H9 (cell line): Measurements from ENCODE around the gene ZNF446. TPM values are rescaled to one million over a fixed set of nuclear protein-coding genes. Genes with fewer than 3 reads are reported as not detected.
A peak's percentile ranks its signal among the peaks of the same experiment; 100 is the strongest.

Experiments used
- DNase-seq: peaks from one replicate; pipeline ENCODE4 v3.0.0-alpha.2; 2017
- H2AFZ ChIP-seq: one replicate; pipeline ENCODE4 v1.6.1; 2013; ENCODE audit warnings: mild to moderate bottlenecking, low read length, control low read depth, moderate library complexity
- H2AK5ac ChIP-seq: 2 replicates; pipeline ENCODE4 v1.6.1; 2013; ENCODE audit warnings: low read length, control low read depth, mixed read lengths; ENCODE audit not compliant: insufficient read length
- H2BK120ac ChIP-seq: one replicate; pipeline ENCODE4 v1.6.1; 2013; ENCODE audit warnings: low read depth, mild to moderate bottlenecking, low read length, control low read depth, inconsistent platforms; ENCODE audit not compliant: poor library complexity, severe bottlenecking
- H2BK12ac ChIP-seq: 2 replicates; pipeline ENCODE4 v1.6.1; 2013; ENCODE audit warnings: low read length, control low read depth, mixed read lengths, low read depth; ENCODE audit not compliant: insufficient read length
- H2BK15ac ChIP-seq: 2 replicates; pipeline ENCODE4 v1.6.1; 2013; ENCODE audit warnings: low read depth, low read length, control low read depth
- H2BK20ac ChIP-seq: one replicate; pipeline ENCODE4 v1.6.1; 2013; ENCODE audit warnings: low read depth, mild to moderate bottlenecking, low read length, control low read depth, inconsistent platforms; ENCODE audit not compliant: poor library complexity, severe bottlenecking
- H2BK5ac ChIP-seq: 2 replicates; pipeline ENCODE4 v1.6.1; 2013; ENCODE audit warnings: low read length, control low read depth, mixed read lengths; ENCODE audit not compliant: insufficient read length
- H3K14ac ChIP-seq: 2 replicates; pipeline ENCODE4 v1.6.1; 2013; ENCODE audit warnings: low read length, control low read depth; ENCODE audit not compliant: insufficient read depth
- H3K18ac ChIP-seq: 2 replicates; pipeline ENCODE4 v1.6.1; 2013; ENCODE audit warnings: low read depth, mild to moderate bottlenecking, mixed read lengths, low read length, control low read depth; ENCODE audit not compliant: insufficient read length
- H3K23ac ChIP-seq: 2 replicates; pipeline ENCODE4 v1.6.1; 2013; ENCODE audit warnings: low read length, control low read depth, mixed read lengths, low read depth; ENCODE audit not compliant: insufficient read length
- H3K23me2 ChIP-seq: 2 replicates; pipeline ENCODE4 v1.6.1; 2013; ENCODE audit warnings: low read depth, mild to moderate bottlenecking, mixed read lengths, low read length, control low read depth; ENCODE audit not compliant: insufficient read length, poor library complexity, severe bottlenecking
- H3K27ac ChIP-seq: 2 replicates; pipeline ENCODE4 v1.5.1; 2013; ENCODE audit warnings: low read length, control low read depth, mixed read lengths, low read depth; ENCODE audit not compliant: insufficient read length
- H3K27me3 ChIP-seq: 2 replicates; pipeline ENCODE4 v1.6.1; 2013; ENCODE audit warnings: low read length, control low read depth, inconsistent platforms; ENCODE audit not compliant: insufficient read depth
- H3K4ac ChIP-seq: 2 replicates; pipeline ENCODE4 v1.6.1; 2013; ENCODE audit warnings: low read depth, mild to moderate bottlenecking, control low read depth, inconsistent platforms, low read length, moderate library complexity
- H3K4me1 ChIP-seq: 2 replicates; pipeline ENCODE4 v1.6.1; 2013; ENCODE audit warnings: low read length, control low read depth, inconsistent platforms; ENCODE audit not compliant: insufficient read depth
- H3K4me2 ChIP-seq: 2 replicates; pipeline ENCODE4 v1.6.1; 2013; ENCODE audit warnings: low read length, control low read depth, mixed read lengths; ENCODE audit not compliant: insufficient read length, insufficient read depth
- H3K56ac ChIP-seq: 2 replicates; pipeline ENCODE4 v1.6.1; 2013; ENCODE audit warnings: low read depth, mild to moderate bottlenecking, mixed read lengths, low read length, control low read depth; ENCODE audit not compliant: insufficient read length
- H3K79me1 ChIP-seq: 2 replicates; pipeline ENCODE4 v1.6.1; 2013; ENCODE audit warnings: low read depth, mild to moderate bottlenecking, moderate library complexity, low read length, control low read depth, inconsistent platforms; ENCODE audit not compliant: insufficient read depth, poor library complexity, severe bottlenecking
- H3K79me2 ChIP-seq: 2 replicates; pipeline ENCODE4 v1.6.1; 2013; ENCODE audit warnings: low read length, control low read depth, inconsistent platforms; ENCODE audit not compliant: insufficient read depth
- H3K9ac ChIP-seq: 2 replicates; pipeline ENCODE4 v1.6.1; 2013; ENCODE audit warnings: low read length, control low read depth, mixed read lengths; ENCODE audit not compliant: insufficient read length; ENCODE audit errors: extremely low read depth
- H3K9me3 ChIP-seq: one replicate; pipeline ENCODE4 v1.6.1; 2013; ENCODE audit warnings: low read depth, low read length, inconsistent platforms; ENCODE audit not compliant: control insufficient read depth
- H3T11ph ChIP-seq: one replicate; pipeline ENCODE4 v1.6.1; 2013; ENCODE audit warnings: mild to moderate bottlenecking, low read length, control low read depth, inconsistent platforms
- H4K20me1 ChIP-seq: one replicate; pipeline ENCODE4 v1.6.1; 2013; ENCODE audit not compliant: control insufficient read depth, insufficient read length, insufficient read depth
- H4K5ac ChIP-seq: 2 replicates; pipeline ENCODE4 v1.6.1; 2013; ENCODE audit warnings: low read depth, mild to moderate bottlenecking, mixed read lengths, low read length, control low read depth; ENCODE audit not compliant: insufficient read length
- H4K8ac ChIP-seq: replicated peaks from 2 replicates; pipeline ENCODE4 v1.6.1; 2013; ENCODE audit warnings: low read length, control low read depth, mixed read lengths, low read depth; ENCODE audit not compliant: insufficient read length
- H4K91ac ChIP-seq: 2 replicates; pipeline ENCODE4 v1.6.1; 2013; ENCODE audit warnings: low read depth, mild to moderate bottlenecking, moderate library complexity, mixed read lengths, low read length, control low read depth; ENCODE audit not compliant: insufficient read length
- H3K27ac Mint-ChIP-seq, 3 experiments: 2 replicates in 2 of 3; 3 replicates in 1 of 3; pipeline ENCODE4 v1.8.0; 2020 to 2021; ENCODE audit warnings: mixed read lengths in 3 of 3, mild to moderate bottlenecking in 1 of 3, moderate library complexity in 1 of 3
- H3K27me3 Mint-ChIP-seq: 2 replicates; pipeline ENCODE4 v1.8.0; 2021; ENCODE audit warnings: low read depth, mild to moderate bottlenecking, moderate library complexity, mixed read lengths
- H3K36me3 Mint-ChIP-seq, 3 experiments: 2 replicates in 2 of 3; 3 replicates in 1 of 3; pipeline ENCODE4 v1.8.0; 2020 to 2021; ENCODE audit warnings: low read depth in 3 of 3, mixed read lengths in 3 of 3; ENCODE audit not compliant: insufficient read depth in 1 of 3
- H3K4me1 Mint-ChIP-seq, 2 experiments: 2 replicates each; pipeline ENCODE4 v1.8.0; 2020; ENCODE audit warnings: mixed read lengths in 2 of 2
- H3K4me3 Mint-ChIP-seq, 2 experiments: 2 replicates in 1 of 2; 3 replicates in 1 of 2; pipeline ENCODE4 v1.8.0; 2020 to 2021; ENCODE audit warnings: mild to moderate bottlenecking in 2 of 2, mixed read lengths in 2 of 2, moderate library complexity in 1 of 2
- H3K9me3 Mint-ChIP-seq, 2 experiments: 2 replicates in 1 of 2; 3 replicates in 1 of 2; pipeline ENCODE4 v1.8.0; 2020; ENCODE audit warnings: mild to moderate bottlenecking in 2 of 2, mixed read lengths in 2 of 2, moderate library complexity in 1 of 2
- WGBS: extraction: QIAGEN DNeasy Blood & Tissue Kit; methylation state at CpG from one replicate; pipeline ENCODE4 v1.1.7; 2013; ENCODE audit warnings: missing lambda C conversion rate, low lambda C conversion rate, mixed read lengths; ENCODE audit not compliant: insufficient read length; ENCODE audit errors: extremely low coverage; 5-methylcytosine and 5-hydroxymethylcytosine counted together
- total RNA-seq: library from RNA; stranded (reverse); gene quantifications from 2 replicates; pipeline ENCODE4 v1.2.1, GENCODE V29; 2021
- TF ChIP-seq, protein P1 (sequence below): fragments of 200-600 bp; sonication (generic); conservative IDR thresholded peaks from 3 replicates; pipeline ENCODE4 v1.8.0; 2021; ENCODE audit warnings: antibody characterized with exemption, mild to moderate bottlenecking

ZNF446 gene
- total RNA-seq, 1 experiment from 2014 or later: 7.6 TPM

DNA sequence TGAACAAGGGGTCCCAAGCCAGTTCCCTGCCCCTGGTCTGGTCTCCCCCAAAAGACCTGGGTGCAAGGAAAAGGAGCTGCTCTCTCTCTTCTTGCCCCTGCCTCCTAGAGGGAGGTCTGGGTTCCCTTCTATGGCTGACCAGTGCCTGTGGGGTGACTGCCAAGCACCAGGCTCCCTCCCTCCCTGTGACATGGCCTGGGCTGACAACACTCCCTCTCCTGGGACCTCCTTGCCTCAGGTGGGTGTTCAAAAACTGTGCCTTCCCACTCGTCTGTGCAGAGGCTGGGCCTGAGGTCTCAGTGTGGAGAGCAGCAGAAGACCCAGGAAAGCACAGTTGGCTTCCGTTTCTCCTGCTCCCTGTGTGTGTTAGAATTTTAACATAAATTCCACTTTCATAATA, 4.7 kb downstream of the ZNF446 start:
- H2BK20ac ChIP-seq: no peak overlapping the region

More for the DNA sequence above, 4.7 kb downstream of the ZNF446 start:
- TF ChIP-seq, protein P1, sequence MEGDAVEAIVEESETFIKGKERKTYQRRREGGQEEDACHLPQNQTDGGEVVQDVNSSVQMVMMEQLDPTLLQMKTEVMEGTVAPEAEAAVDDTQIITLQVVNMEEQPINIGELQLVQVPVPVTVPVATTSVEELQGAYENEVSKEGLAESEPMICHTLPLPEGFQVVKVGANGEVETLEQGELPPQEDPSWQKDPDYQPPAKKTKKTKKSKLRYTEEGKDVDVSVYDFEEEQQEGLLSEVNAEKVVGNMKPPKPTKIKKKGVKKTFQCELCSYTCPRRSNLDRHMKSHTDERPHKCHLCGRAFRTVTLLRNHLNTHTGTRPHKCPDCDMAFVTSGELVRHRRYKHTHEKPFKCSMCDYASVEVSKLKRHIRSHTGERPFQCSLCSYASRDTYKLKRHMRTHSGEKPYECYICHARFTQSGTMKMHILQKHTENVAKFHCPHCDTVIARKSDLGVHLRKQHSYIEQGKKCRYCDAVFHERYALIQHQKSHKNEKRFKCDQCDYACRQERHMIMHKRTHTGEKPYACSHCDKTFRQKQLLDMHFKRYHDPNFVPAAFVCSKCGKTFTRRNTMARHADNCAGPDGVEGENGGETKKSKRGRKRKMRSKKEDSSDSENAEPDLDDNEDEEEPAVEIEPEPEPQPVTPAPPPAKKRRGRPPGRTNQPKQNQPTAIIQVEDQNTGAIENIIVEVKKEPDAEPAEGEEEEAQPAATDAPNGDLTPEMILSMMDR: no peak
- Histone ChIP-seq H2AK5ac (no peak overlapping the region), H3K4ac (no peak overlapping the region), H3K79me2 (no peaks in the 10 kb centered on the region), H2BK5ac (no peak overlapping the region), H3K23ac (no peak overlapping the region), H3K4me1 (no peaks in the 10 kb centered on the region), H2BK120ac (no peak overlapping the region), H3K27me3 (no peaks in the 10 kb centered on the region), H3K18ac (no peak overlapping the region), H2BK12ac (no peak overlapping the region), H3K9me3 (no peaks in the 10 kb centered on the region), H2AFZ (no peak overlapping the region), H3K79me1 (no peaks in the 10 kb centered on the region), H3K27ac (no peak overlapping the region), H3K9ac (no peak overlapping the region), H4K8ac (no peak overlapping the region), H4K91ac (no peak overlapping the region), H3K4me2 (no peak overlapping the region), H3T11ph (no peak overlapping the region), H3K23me2 (peaks cover 7% of the 10 kb centered on the region), H2BK15ac (no peak overlapping the region), H3K14ac (no peak overlapping the region), H3K56ac (no peak overlapping the region), H4K20me1 (no peaks in the 10 kb centered on the region), H4K5ac (no peak overlapping the region)
- WGBS: no CpG with 5 or more reads among the region's 2 CpGs
- Mint-ChIP-seq H3K9me3 (no peaks in the 10 kb centered on the region), H3K4me1 (peaks cover 6 to 7% of the 10 kb centered on the region in 2 experiments), H3K36me3 (peaks cover 0 to 7% (median 2%) of the 10 kb centered on the region in 3 experiments; a peak in 3 of 7 replicates), H3K27ac (peak overlapping the region in 1 of 3 experiments; percentile 70; a peak in 1 of 7 replicates), H3K27me3 (no peaks in the 10 kb centered on the region; the same call in 1 of the 2 replicates), H3K4me3 (peak overlapping the region in 1 of 2 experiments; percentile 51; a peak in 1 of 5 replicates)
- no peak for DNase-seq
